Peyer's patch (tissue), 4 donors: ENCODE results near the gene NPLOC4.

Source experiments
- POLR2A ChIP-seq, 2 donors: fragments of 450-650 bp; IDR thresholded peaks; one replicate each; pipeline ENCODE4 v1.5.1; 2017; ENCODE audit warnings: antibody characterized with exemption in 2 of 2, mild to moderate bottlenecking in 2 of 2, moderate library complexity in 2 of 2
- TF ChIP-seq, protein P1 (sequence below), 6 experiments: fragments of 450-650 bp in 4 of 6; fragments of 200-600 bp in 2 of 6; sonication (generic) in 1 of 6; IDR thresholded peaks; one replicate each; pipeline ENCODE4 v1.5.1; 2017 to 2019; ENCODE audit warnings: antibody characterized with exemption in 6 of 6, mild to moderate bottlenecking in 3 of 6, moderate library complexity in 1 of 6

- TF ChIP-seq, protein P1, sequence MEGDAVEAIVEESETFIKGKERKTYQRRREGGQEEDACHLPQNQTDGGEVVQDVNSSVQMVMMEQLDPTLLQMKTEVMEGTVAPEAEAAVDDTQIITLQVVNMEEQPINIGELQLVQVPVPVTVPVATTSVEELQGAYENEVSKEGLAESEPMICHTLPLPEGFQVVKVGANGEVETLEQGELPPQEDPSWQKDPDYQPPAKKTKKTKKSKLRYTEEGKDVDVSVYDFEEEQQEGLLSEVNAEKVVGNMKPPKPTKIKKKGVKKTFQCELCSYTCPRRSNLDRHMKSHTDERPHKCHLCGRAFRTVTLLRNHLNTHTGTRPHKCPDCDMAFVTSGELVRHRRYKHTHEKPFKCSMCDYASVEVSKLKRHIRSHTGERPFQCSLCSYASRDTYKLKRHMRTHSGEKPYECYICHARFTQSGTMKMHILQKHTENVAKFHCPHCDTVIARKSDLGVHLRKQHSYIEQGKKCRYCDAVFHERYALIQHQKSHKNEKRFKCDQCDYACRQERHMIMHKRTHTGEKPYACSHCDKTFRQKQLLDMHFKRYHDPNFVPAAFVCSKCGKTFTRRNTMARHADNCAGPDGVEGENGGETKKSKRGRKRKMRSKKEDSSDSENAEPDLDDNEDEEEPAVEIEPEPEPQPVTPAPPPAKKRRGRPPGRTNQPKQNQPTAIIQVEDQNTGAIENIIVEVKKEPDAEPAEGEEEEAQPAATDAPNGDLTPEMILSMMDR (IDR thresholded peaks at IDR 0.05) = no peak
- TF ChIP-seq POLR2A (IDR thresholded peaks at IDR 0.05) = no peak
These were observed 85.3 kb downstream of the NPLOC4 start for GRCh38 chr17:81551458-81552243.
